Activated T-helper 17 cell treated with anti-CD3 and anti-CD28 coated beads, Interleukin-2, amount 50 U/mL, for 72 hours (primary cell): ENCODE measurements around the gene CNGA4. TPM values are rescaled to one million over a fixed set of nuclear protein-coding genes. Genes with fewer than 3 reads are reported as not detected.

Source experiments
- ATAC-seq: fragments of 150-1000 bp; cut with Tn5 transposase; replicated peaks from 2 replicates; pipeline ENCODE4 v1.10.0; 2021; ENCODE audit warnings: mild to moderate bottlenecking, moderate library complexity
- H3K27ac Mint-ChIP-seq: one replicate; pipeline ENCODE4 v1.8.0; 2022; ENCODE audit warnings: mixed read lengths
- H3K27me3 Mint-ChIP-seq: one replicate; pipeline ENCODE4 v1.8.0; 2022; ENCODE audit warnings: mixed read lengths
- H3K36me3 Mint-ChIP-seq: one replicate; pipeline ENCODE4 v1.8.0; 2022; ENCODE audit warnings: low read depth, mild to moderate bottlenecking, mixed read lengths
- H3K4me1 Mint-ChIP-seq: one replicate; pipeline ENCODE4 v1.8.0; 2022; ENCODE audit warnings: mixed read lengths
- H3K4me3 Mint-ChIP-seq: one replicate; pipeline ENCODE4 v1.8.0; 2022; ENCODE audit warnings: mild to moderate bottlenecking, mixed read lengths
- H3K9me3 Mint-ChIP-seq: one replicate; pipeline ENCODE4 v1.8.0; 2022; ENCODE audit warnings: mixed read lengths
- total RNA-seq, 2 donors: library from RNA; stranded (reverse); gene quantifications; one replicate each; pipeline ENCODE4 v1.2.3, GENCODE V29; 2022

The CNGA4 gene, protein sequence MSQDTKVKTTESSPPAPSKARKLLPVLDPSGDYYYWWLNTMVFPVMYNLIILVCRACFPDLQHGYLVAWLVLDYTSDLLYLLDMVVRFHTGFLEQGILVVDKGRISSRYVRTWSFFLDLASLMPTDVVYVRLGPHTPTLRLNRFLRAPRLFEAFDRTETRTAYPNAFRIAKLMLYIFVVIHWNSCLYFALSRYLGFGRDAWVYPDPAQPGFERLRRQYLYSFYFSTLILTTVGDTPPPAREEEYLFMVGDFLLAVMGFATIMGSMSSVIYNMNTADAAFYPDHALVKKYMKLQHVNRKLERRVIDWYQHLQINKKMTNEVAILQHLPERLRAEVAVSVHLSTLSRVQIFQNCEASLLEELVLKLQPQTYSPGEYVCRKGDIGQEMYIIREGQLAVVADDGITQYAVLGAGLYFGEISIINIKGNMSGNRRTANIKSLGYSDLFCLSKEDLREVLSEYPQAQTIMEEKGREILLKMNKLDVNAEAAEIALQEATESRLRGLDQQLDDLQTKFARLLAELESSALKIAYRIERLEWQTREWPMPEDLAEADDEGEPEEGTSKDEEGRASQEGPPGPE
- under 1 TPM in 1 of 2 donors, not detected in 1; 0.24 TPM for total RNA-seq

DNA sequence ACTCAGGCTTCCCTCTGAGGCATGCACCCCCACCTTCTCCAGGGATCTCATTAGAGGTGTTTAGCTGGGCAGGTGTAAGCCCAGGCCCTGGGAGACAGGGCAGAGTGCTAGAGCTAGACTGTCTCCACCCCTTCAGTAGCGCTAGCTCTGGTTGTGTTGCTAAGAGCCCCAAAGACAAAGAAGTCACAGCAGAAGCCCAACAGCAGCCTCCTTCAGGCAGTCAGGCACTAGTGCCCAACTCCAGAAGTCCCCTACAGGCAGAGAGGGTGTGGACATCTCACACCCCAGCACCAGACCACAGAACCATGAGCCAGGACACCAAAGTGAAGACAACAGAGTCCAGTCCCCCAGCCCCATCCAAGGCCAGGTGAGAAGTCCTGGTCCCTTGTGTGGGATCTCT, at the start of gene CNGA4:
TSS of gene CNGA4 (plus strand) at position 188 of the 400 bp plus-strand sequence. CDS start at position 306, 118 bp downstream.
- no peak for ATAC-seq
- Mint-ChIP-seq H3K4me1 (peaks cover 7% of the 10 kb centered on the region), H3K27ac (no peak within 1 kb of the TSS), H3K4me3 (no peak within 1 kb of the TSS), H3K27me3 (peaks cover 7% of the 10 kb centered on the region), H3K9me3 (no peaks in the 10 kb centered on the region), H3K36me3 (no peaks in the 10 kb centered on the region)

DNA sequence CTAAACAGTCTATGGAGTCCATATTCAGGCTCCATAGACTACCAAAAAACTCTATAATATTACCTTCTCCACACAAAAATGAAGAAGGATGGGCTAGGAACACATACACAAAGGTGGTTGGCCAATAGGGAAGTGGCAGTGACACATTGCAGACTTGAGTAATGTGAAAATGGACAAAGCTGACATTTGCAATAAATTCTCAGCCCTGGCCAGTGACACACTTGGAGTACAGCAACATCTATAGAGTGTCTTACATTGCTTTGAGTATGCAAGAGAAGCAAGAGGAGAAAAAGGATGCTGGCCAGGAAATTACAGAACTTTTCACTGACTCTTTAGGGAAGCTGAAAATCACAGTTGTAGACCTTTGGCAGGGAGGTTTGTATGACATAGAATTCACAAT, 47.1 kb upstream of the CNGA4 start:
- Mint-ChIP-seq H3K9me3 (no peaks in the 10 kb centered on the region), H3K36me3 (no peaks in the 10 kb centered on the region), H3K27ac (no peak overlapping the region), H3K27me3 (no peaks in the 10 kb centered on the region), H3K4me3 (no peak overlapping the region), H3K4me1 (peaks cover 13% of the 10 kb centered on the region)
- ATAC-seq, result no peak

DNA sequence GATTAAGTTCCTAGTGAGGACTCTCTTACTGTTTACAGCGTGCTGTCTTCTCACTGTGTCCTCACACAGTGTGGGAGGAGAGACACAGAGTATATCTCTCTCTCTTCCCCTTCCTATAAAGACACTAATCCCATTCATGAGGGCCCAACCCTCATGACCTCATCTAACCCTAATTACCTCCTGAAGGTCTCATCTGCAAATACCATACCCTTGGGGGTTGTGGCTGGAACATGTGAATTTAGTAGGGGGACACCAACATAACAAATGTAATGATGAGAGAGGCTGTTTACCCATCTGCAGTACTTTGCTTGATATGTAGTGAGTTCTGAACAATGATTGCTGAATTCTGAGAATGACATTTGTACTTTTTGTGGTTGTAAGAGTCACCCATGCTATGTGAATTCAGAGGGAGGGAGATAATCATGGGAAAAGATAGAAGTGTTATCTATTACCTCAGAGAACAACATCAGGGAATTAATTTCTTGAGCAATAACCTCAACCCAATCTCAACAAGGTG, 44.8 kb upstream of the CNGA4 start:
- ATAC-seq, result peak; percentile 62
- Mint-ChIP-seq H3K4me1 (peaks cover 13% of the 10 kb centered on the region), H3K9me3 (no peaks in the 10 kb centered on the region), H3K27ac (no peak overlapping the region), H3K36me3 (no peaks in the 10 kb centered on the region), H3K4me3 (no peak overlapping the region), H3K27me3 (no peaks in the 10 kb centered on the region)

DNA sequence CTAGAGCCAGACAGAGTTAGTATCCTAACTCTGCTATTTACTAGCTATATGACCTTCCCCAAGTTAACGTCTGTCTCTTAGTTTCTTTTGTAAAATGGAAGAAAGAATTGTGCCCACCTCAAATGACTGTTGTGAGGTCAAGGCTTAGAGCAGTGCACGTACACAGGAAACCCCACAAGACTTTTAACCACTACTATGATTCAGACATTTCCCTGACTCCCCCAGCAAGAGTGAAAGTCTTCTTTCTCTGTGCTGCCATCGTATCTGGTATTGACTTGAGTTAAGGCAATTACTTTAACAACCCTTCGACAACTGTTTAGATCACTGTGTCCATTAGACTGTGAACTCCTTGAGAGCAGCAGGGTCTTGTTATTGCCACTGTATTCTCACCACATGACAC, 42.5 kb upstream of the CNGA4 start:
- H3K27me3 Mint-ChIP-seq, result no peaks in the 10 kb centered on the region
- H3K27ac Mint-ChIP-seq, result no peak overlapping the region
- H3K4me3 Mint-ChIP-seq, result peak overlapping the region; percentile 5
- H3K4me1 Mint-ChIP-seq, result peaks cover 18% of the 10 kb centered on the region
- H3K9me3 Mint-ChIP-seq, result no peaks in the 10 kb centered on the region
- no peaks in the 10 kb centered on the region for H3K36me3 Mint-ChIP-seq
- peak; percentile 81 for ATAC-seq

DNA sequence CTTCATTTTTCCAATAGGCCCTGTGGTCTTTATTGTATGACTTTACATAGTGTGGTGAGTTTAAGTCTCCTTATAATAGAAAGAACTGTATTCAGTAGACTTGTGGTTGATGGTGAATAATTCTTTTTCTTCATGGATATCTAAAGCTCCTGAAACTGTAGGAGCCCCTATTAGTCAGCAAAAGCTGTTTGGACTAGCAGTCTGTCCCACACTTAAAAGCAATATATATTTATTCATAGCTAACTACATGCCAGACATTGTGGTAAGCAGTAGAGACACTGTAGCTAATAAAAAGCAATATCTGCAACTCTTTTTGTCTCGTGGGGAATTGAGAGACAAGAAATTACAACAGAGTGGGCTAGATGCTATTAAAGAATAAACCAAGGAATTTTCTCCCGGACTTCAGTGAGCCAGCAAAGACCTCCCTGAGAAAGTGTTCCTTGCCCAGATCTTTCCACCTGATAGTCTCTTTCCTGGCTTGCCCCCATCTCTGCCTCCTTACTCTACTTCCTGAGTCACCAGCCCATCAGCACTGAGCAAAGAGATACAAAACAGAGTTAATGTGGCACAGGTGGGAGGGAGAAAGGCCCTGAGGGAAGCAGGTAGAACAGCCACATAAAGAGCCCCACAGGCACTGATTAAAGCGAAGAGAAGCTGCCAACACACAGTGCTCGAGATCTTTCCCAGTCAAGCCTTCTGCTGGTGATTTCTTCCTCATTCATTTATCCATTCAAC, 41.3 kb upstream of the CNGA4 start:
- Mint-ChIP-seq H3K27me3 (no peaks in the 10 kb centered on the region), H3K4me3 (no peak overlapping the region), H3K4me1 (peaks cover 20% of the 10 kb centered on the region), H3K9me3 (no peaks in the 10 kb centered on the region), H3K27ac (no peak overlapping the region), H3K36me3 (no peaks in the 10 kb centered on the region)
- ATAC-seq, result peak; percentile 8

DNA sequence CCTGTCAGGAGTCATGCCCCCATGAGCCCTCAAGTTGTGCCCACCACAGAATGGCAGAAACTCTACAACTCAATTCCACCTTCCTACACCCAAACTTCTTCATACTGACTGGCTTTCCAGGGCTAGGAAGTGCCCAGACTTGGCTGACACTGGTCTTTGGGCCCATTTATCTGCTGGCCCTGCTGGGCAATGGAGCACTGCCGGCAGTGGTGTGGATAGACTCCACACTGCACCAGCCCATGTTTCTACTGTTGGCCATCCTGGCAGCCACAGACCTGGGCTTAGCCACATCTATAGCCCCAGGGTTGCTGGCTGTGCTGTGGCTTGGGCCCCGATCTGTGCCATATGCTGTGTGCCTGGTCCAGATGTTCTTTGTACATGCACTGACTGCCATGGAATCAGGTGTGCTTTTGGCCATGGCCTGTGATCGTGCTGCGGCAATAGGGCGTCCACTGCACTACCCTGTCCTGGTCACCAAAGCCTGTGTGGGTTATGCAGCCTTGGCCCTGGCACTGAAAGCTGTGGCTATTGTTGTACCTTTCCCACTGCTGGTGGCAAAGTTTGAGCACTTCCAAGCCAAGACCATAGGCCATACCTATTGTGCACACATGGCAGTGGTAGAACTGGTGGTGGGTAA, 39.6 kb upstream of the CNGA4 start, which contains the start of gene OR52W1:
TSS of gene OR52W1 (plus strand) at position 51 of the 637 bp plus-strand sequence. CDS start at position 51, 0 bp downstream.
- Mint-ChIP-seq H3K27me3 (no peaks in the 10 kb centered on the region), H3K4me1 (peaks cover 33% of the 10 kb centered on the region), H3K36me3 (no peaks in the 10 kb centered on the region), H3K4me3 (no peak within 1 kb of the TSS), H3K9me3 (no peaks in the 10 kb centered on the region), H3K27ac (no peak within 1 kb of the TSS)
- ATAC-seq, result no peak

DNA sequence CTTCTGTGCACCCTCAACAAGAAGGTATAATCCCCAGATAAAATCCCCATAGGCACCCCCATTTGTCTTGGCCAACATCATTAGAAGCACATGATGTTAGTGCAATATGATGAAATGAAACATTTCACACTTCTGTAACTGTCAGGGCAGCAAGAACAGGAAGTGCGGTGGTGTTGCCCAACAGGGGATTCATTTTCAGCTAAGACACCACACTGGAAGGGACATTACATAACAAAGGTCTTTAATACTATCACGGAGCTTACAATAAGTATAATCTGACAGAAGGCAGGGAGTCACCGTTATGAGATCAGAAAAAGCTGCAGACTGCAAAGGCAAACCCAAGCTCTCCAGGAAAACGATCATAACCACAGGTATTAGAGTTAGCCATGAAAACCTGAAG, 37.9 kb upstream of the CNGA4 start:
- no peaks in the 10 kb centered on the region for H3K36me3 Mint-ChIP-seq
- H3K4me1 Mint-ChIP-seq, result peaks cover 39% of the 10 kb centered on the region
- no peak overlapping the region for H3K4me3 Mint-ChIP-seq
- H3K27ac Mint-ChIP-seq, result no peak overlapping the region
- no peak for ATAC-seq
- no peaks in the 10 kb centered on the region for H3K9me3 Mint-ChIP-seq
- no peaks in the 10 kb centered on the region for H3K27me3 Mint-ChIP-seq

DNA sequence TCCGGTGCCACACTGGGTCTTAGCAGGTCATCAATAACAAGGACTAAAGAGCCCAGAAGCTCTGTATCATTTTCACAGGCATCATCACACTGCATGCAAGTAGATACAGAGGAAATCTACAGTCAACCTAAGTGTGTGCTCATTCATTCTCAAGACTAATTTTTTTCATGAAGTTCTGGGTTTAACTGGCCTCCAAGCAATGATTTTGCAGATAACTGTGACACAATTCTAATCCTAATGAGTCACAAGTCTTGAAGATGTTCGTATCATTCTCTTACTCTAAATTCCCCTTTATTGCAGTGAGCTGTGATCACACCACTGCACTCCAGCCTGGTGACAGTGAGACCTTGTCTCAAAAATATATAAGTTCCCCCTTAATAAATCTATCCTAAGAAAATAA, 37.4 kb upstream of the CNGA4 start:
- ATAC-seq, result peak; percentile 59
- Mint-ChIP-seq H3K27me3 (no peaks in the 10 kb centered on the region), H3K4me3 (no peak overlapping the region), H3K9me3 (no peaks in the 10 kb centered on the region), H3K4me1 (peaks cover 34% of the 10 kb centered on the region), H3K27ac (no peak overlapping the region), H3K36me3 (peaks cover 3% of the 10 kb centered on the region)

DNA sequence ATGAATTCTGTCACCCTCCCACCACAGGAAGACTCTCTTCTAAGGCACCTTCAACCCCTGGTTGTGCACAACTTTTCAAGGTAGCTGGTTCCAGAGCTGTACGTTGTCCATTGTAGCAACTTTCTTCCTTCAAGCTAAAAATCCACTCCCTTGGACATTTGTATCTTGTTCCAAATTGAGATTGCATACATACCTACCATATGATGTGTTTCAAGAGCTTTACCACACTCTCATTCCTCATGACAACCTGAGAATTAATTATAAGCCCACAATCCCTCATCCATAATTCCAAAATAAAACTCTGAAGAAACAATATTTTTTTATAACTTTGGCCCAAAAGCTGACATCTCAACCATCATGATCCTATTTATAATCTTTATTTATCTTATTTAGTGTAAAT, 36.8 kb upstream of the CNGA4 start:
- Mint-ChIP-seq H3K4me1 (peaks cover 32% of the 10 kb centered on the region), H3K4me3 (no peak overlapping the region), H3K36me3 (peaks cover 9% of the 10 kb centered on the region), H3K27me3 (no peaks in the 10 kb centered on the region), H3K27ac (no peak overlapping the region), H3K9me3 (no peaks in the 10 kb centered on the region)
- ATAC-seq, result no peak

DNA sequence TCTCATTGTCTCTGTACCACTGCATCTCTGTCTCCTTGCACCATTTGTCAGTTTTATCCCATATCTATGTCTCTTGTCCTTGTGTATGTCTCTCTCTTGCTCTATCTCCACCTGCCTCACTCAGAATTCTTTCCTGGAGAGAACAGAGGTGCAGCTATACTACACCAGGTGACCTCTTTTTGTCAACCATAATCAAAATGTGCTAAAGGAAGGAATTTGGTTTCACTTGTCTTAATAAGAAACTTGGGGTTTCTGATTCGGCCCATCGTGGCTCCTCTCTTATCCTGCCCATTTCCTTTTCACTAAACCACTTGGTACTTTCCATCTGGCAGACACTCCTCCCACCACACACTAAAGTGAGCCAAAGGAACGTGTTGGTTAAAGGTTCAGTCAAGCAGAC, 35.6 kb upstream of the CNGA4 start:
- ATAC-seq, result peak; percentile 78
- Mint-ChIP-seq H3K4me3 (peak overlapping the region; percentile 16), H3K36me3 (peaks cover 9% of the 10 kb centered on the region), H3K27me3 (no peaks in the 10 kb centered on the region), H3K27ac (peak overlapping the region; percentile 24), H3K9me3 (no peaks in the 10 kb centered on the region), H3K4me1 (peaks cover 32% of the 10 kb centered on the region)

DNA sequence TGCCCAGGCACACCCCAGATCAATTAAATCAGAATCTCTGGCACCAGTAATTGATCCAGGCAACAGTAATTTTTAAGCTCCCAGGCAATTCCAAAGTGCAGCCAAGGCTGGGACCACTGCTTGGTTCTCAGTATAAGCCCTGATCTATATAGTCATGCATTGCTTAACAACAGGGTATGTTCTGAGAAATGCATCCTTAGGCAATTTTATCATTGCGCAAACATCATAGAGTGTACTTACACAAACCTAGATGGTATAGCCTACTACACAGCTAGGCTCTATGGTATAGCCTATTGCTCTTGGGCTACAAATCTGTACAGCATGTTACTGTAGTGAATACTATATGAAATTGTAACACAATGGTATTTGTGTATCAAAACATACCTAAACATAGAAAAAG, 34.2 kb upstream of the CNGA4 start:
- H3K4me1 Mint-ChIP-seq, result peaks cover 32% of the 10 kb centered on the region
- ATAC-seq, result no peak
- H3K4me3 Mint-ChIP-seq, result no peak overlapping the region
- no peaks in the 10 kb centered on the region for H3K27me3 Mint-ChIP-seq
- peaks cover 20% of the 10 kb centered on the region for H3K36me3 Mint-ChIP-seq
- H3K9me3 Mint-ChIP-seq, result no peaks in the 10 kb centered on the region
- H3K27ac Mint-ChIP-seq, result no peak overlapping the region

DNA sequence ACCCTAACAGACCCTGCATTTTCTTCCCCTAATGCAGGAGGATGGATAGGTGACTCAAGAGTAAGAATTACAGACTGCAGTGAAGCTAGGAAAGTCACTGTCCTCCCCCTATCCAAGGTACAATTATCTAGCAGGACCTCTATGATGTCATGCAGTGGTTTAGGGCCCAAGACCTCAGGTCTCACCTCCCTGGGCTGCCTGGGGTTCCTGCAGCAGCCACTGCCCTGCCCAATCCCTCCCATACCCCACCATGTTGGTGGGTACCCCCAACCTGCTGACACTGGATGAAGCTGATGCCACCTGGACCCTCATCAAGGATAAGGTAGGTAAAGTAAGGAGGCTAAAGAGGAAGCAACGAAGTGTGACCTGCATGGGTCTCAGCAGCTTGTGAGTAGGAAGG, 33.5 kb upstream of the CNGA4 start, which contains the start of gene C11orf42:
TSS of gene C11orf42 (plus strand) at position 192 of the 400 bp plus-strand sequence. CDS start at position 251, 59 bp downstream.
- ATAC-seq, result no peak
- Mint-ChIP-seq H3K27ac (peak within 1 kb of the TSS; percentile 24), H3K4me3 (no peak within 1 kb of the TSS), H3K4me1 (peaks cover 32% of the 10 kb centered on the region), H3K27me3 (no peaks in the 10 kb centered on the region), H3K9me3 (no peaks in the 10 kb centered on the region), H3K36me3 (peaks cover 24% of the 10 kb centered on the region)

DNA sequence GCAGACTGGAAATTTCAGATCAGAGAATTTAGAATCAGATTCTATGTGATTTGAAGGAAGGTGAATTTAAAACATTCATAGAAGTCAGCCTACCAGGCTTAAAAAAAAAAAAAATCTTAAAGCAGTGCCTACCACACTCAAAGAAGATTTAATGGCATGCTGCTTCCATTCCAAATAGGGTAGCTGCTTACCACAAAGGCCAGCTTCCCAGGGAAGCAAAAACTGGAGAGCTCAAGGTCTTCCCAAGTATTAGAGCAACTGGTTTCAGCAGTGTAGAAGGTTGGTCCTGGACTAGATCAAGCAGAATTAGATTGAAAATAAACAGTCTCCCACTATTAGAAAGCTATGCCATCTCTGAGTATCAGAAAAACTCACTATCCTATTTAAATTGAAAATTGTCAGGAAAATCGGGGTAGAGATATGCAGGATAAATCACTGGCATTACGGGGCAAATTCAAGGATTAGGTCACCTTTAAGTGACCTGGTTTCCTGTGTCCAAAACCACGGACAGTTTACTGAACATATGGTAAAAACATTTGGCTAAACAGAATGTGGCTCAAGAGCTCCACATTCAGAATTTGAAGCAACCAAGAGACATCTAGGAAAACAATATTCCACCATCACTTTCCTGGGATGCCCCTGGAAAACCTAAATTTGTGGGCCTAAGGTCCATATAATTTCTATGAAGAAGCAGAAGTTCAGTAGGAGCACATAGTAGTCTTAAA, 32.3 kb upstream of the CNGA4 start:
- peaks cover 28% of the 10 kb centered on the region for H3K36me3 Mint-ChIP-seq
- no peaks in the 10 kb centered on the region for H3K27me3 Mint-ChIP-seq
- H3K4me3 Mint-ChIP-seq, result no peak overlapping the region
- H3K9me3 Mint-ChIP-seq, result no peaks in the 10 kb centered on the region
- no peak overlapping the region for H3K27ac Mint-ChIP-seq
- H3K4me1 Mint-ChIP-seq, result peaks cover 27% of the 10 kb centered on the region
- no peak for ATAC-seq
